ENCODE measurements around the gene CMSS1.

CMSS1 gene

DNA sequence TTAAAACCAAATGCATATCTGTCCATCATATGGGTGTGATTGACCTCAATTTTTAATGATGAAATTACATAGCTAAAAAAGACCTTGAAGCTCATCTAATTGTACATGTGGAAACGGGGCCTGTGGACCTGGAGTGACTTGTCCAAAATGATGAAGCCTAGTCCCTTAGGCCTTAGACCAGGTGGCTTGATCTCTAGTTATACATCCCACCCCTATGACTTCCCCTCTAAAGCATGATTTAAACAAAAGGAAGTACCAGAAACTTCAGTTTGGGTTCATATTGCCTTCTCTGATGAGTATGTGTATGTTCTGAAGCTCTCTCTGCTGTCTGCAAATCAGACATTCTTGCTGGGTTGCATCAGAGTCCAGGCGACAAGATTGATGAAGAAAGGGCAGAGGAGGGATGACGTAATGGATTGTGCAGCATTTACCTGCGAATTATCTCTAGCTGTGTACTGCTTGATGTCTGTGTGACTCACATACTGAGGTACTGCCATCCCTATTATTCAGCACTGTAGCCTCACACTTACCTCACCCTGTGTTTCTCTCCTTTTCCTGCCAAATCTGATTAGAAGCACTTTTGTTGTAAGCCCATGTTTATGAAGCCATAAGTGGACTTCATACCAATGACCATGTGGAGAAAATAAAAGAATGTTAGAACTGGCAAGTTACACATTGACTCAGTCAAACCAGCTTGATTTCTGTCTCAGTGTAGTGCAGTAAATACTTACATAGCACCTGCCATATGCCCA, 185.1 kb downstream of the CMSS1 start (continued):
- TF ChIP-seq ZSCAN30 (tag by site-specific recombination; IDR thresholded peaks at IDR 0.05) (peak; percentile 52; the same call in 1 of the 2 replicates), ZNF843 (tag by site-specific recombination; IDR thresholded peaks at IDR 0.05) (peak; percentile 90), SP3 (tag by site-specific recombination; IDR thresholded peaks at IDR 0.05) (peak; percentile 59), IKZF3 (tag by site-specific recombination; IDR thresholded peaks at IDR 0.05) (peak; percentile 78), ZNF335 (tag by site-specific recombination; conservative IDR thresholded peaks at IDR 0.05) (peak; percentile 33; the same call in 1 of the 2 replicates), GLI2 (tag by site-specific recombination; IDR thresholded peaks at IDR 0.05; ENCODE audit: borderline replicate concordance, low read depth) (peak; percentile 52; the same call in 1 of the 2 replicates), ZNF670 (tag by site-specific recombination; IDR thresholded peaks at IDR 0.05; ENCODE audit: low read depth) (no peak), ZNF138 (tag by site-specific recombination; IDR thresholded peaks at IDR 0.05; ENCODE audit: borderline replicate concordance) (no peak), ZNF174 (tag by site-specific recombination; IDR thresholded peaks at IDR 0.05) (no peak), ZNF629 (tag by site-specific recombination; IDR thresholded peaks at IDR 0.05) (peak; percentile 99), ZNF16 (tag by site-specific recombination; IDR thresholded peaks at IDR 0.05; ENCODE audit: low read depth) (peak; percentile 43; the same call in 1 of the 2 replicates), ZNF2 (tag by site-specific recombination; IDR thresholded peaks at IDR 0.05) (peak; percentile 70), EGR2 (tag by site-specific recombination; IDR thresholded peaks at IDR 0.05; ENCODE audit: low read depth) (no peak), WT1 (tag by site-specific recombination; IDR thresholded peaks at IDR 0.05) (peak; percentile 72; the same call in 1 of the 2 replicates), OSR2 (tag by site-specific recombination; IDR thresholded peaks at IDR 0.05) (peak; percentile 51; the same call in 1 of the 2 replicates), PRDM1 (tag by site-specific recombination; IDR thresholded peaks at IDR 0.05) (peak; percentile 94), ZSCAN23 (tag by site-specific recombination; IDR thresholded peaks at IDR 0.05) (peak; percentile 94), ZNF366 (tag by site-specific recombination; conservative IDR thresholded peaks at IDR 0.05) (peak; percentile 96), ZFP37 (tag by site-specific recombination; IDR thresholded peaks at IDR 0.05) (peak; percentile 91), ZBTB8A (tag by site-specific recombination; IDR thresholded peaks at IDR 0.05) (no peak)
- TF ChIP-seq, protein P1, sequence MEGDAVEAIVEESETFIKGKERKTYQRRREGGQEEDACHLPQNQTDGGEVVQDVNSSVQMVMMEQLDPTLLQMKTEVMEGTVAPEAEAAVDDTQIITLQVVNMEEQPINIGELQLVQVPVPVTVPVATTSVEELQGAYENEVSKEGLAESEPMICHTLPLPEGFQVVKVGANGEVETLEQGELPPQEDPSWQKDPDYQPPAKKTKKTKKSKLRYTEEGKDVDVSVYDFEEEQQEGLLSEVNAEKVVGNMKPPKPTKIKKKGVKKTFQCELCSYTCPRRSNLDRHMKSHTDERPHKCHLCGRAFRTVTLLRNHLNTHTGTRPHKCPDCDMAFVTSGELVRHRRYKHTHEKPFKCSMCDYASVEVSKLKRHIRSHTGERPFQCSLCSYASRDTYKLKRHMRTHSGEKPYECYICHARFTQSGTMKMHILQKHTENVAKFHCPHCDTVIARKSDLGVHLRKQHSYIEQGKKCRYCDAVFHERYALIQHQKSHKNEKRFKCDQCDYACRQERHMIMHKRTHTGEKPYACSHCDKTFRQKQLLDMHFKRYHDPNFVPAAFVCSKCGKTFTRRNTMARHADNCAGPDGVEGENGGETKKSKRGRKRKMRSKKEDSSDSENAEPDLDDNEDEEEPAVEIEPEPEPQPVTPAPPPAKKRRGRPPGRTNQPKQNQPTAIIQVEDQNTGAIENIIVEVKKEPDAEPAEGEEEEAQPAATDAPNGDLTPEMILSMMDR (tag by site-specific recombination; IDR thresholded peaks at IDR 0.05), result no peak
- TF ChIP-seq, protein P2, sequence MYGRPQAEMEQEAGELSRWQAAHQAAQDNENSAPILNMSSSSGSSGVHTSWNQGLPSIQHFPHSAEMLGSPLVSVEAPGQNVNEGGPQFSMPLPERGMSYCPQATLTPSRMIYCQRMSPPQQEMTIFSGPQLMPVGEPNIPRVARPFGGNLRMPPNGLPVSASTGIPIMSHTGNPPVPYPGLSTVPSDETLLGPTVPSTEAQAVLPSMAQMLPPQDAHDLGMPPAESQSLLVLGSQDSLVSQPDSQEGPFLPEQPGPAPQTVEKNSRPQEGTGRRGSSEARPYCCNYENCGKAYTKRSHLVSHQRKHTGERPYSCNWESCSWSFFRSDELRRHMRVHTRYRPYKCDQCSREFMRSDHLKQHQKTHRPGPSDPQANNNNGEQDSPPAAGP (tag by site-specific recombination; IDR thresholded peaks at IDR 0.05), result peak; percentile 94
- TF ChIP-seq, protein P3, sequence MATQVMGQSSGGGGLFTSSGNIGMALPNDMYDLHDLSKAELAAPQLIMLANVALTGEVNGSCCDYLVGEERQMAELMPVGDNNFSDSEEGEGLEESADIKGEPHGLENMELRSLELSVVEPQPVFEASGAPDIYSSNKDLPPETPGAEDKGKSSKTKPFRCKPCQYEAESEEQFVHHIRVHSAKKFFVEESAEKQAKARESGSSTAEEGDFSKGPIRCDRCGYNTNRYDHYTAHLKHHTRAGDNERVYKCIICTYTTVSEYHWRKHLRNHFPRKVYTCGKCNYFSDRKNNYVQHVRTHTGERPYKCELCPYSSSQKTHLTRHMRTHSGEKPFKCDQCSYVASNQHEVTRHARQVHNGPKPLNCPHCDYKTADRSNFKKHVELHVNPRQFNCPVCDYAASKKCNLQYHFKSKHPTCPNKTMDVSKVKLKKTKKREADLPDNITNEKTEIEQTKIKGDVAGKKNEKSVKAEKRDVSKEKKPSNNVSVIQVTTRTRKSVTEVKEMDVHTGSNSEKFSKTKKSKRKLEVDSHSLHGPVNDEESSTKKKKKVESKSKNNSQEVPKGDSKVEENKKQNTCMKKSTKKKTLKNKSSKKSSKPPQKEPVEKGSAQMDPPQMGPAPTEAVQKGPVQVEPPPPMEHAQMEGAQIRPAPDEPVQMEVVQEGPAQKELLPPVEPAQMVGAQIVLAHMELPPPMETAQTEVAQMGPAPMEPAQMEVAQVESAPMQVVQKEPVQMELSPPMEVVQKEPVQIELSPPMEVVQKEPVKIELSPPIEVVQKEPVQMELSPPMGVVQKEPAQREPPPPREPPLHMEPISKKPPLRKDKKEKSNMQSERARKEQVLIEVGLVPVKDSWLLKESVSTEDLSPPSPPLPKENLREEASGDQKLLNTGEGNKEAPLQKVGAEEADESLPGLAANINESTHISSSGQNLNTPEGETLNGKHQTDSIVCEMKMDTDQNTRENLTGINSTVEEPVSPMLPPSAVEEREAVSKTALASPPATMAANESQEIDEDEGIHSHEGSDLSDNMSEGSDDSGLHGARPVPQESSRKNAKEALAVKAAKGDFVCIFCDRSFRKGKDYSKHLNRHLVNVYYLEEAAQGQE (tag by site-specific recombination; IDR thresholded peaks at IDR 0.05), result no peak
- TF ChIP-seq, protein P4, sequence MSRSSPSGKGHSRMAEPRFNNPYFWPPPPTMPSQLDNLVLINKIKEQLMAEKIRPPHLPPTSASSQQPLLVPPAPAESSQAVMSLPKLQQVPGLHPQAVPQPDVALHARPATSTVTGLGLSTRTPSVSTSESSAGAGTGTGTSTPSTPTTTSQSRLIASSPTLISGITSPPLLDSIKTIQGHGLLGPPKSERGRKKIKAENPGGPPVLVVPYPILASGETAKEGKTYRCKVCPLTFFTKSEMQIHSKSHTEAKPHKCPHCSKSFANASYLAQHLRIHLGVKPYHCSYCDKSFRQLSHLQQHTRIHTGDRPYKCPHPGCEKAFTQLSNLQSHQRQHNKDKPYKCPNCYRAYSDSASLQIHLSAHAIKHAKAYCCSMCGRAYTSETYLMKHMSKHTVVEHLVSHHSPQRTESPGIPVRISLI (tag by site-specific recombination; IDR thresholded peaks at IDR 0.05), result 0 out of 2 replicates have a peak, but pooled peaks have one; percentile 27
- TF ChIP-seq, protein P5, sequence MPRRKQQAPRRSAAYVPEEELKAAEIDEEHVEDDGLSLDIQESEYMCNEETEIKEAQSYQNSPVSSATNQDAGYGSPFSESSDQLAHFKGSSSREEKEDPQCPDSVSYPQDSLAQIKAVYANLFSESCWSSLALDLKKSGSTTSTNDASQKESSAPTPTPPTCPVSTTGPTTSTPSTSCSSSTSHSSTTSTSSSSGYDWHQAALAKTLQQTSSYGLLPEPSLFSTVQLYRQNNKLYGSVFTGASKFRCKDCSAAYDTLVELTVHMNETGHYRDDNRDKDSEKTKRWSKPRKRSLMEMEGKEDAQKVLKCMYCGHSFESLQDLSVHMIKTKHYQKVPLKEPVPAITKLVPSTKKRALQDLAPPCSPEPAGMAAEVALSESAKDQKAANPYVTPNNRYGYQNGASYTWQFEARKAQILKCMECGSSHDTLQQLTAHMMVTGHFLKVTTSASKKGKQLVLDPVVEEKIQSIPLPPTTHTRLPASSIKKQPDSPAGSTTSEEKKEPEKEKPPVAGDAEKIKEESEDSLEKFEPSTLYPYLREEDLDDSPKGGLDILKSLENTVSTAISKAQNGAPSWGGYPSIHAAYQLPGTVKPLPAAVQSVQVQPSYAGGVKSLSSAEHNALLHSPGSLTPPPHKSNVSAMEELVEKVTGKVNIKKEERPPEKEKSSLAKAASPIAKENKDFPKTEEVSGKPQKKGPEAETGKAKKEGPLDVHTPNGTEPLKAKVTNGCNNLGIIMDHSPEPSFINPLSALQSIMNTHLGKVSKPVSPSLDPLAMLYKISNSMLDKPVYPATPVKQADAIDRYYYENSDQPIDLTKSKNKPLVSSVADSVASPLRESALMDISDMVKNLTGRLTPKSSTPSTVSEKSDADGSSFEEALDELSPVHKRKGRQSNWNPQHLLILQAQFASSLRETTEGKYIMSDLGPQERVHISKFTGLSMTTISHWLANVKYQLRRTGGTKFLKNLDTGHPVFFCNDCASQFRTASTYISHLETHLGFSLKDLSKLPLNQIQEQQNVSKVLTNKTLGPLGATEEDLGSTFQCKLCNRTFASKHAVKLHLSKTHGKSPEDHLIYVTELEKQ (tag by site-specific recombination; IDR thresholded peaks at IDR 0.05; ENCODE audit: borderline replicate concordance), result peak; percentile 99
